Measurements from ENCODE around the gene EVC2.

- TF ChIP-seq CTCF (IDR thresholded peaks at IDR 0.05; ENCODE audit: low read length) (no peak), EZH2phosphoT487 (IDR thresholded peaks at IDR 0.05; ENCODE audit: low read length) (no peak), EZH2 (optimal IDR thresholded peaks at IDR 0.05; ENCODE audit: low read depth, low read length) (no peak)
Observed at GRCh38 chr4:5756271-5756670, 47.9 kb upstream of the EVC2 start.

Measured in MM.1S (cell line).